GM21423 (cell line): Measurements from ENCODE around the gene TMEM135.
"Not testable (repeated sequence)": the region's sequence is repeated elsewhere in the genome, so short reads cannot be mapped to it uniquely, and the experiment has no call there.

ENCODE experiments used
- ATAC-seq: cut with Tn5 transposase; IDR thresholded peaks from one replicate; pipeline ENCODE4 v1.9.1; 2021; ENCODE audit warnings: mild to moderate bottlenecking, moderate library complexity; ENCODE audit not compliant: unreplicated experiment

The TMEM135 gene

GRCh38 chr11:87037450-87038234 is at the start of gene TMEM135:
TMEM135 (plus strand) TSS chr11:87037934; CDS start chr11:87038046, 112 bp downstream.
- peak; percentile 99 for ATAC-seq

- ATAC-seq = no peak
Observed at GRCh38 chr11:86988351-86988881, 49.3 kb upstream of the TMEM135 start.

GRCh38 chr11:86990031-86990430 is 47.7 kb upstream of the TMEM135 start:
- no peak for ATAC-seq

- ATAC-seq = no peak
Observed at GRCh38 chr11:86990515-86990914, 47.2 kb upstream of the TMEM135 start.

- no peak for ATAC-seq
Observed at GRCh38 chr11:86991341-86991740, 46.4 kb upstream of the TMEM135 start.

GRCh38 chr11:86992340-86992739 is 45.4 kb upstream of the TMEM135 start:
- ATAC-seq = not testable (repeated sequence)

GRCh38 chr11:86993031-86993430 is 44.7 kb upstream of the TMEM135 start:
- ATAC-seq = no peak

GRCh38 chr11:86996953-86997570 is 40.7 kb upstream of the TMEM135 start:
- ATAC-seq = no peak

- no peak for ATAC-seq
Observed at GRCh38 chr11:86999388-86999787, 38.3 kb upstream of the TMEM135 start.

GRCh38 chr11:86999859-87000753 is 37.6 kb upstream of the TMEM135 start:
- no peak for ATAC-seq

GRCh38 chr11:87002918-87003317 is 34.8 kb upstream of the TMEM135 start:
- ATAC-seq = no peak

GRCh38 chr11:87004281-87004680 is 33.5 kb upstream of the TMEM135 start:
- not testable (repeated sequence) for ATAC-seq

- no peak for ATAC-seq
Observed at GRCh38 chr11:87005569-87005921, 32.2 kb upstream of the TMEM135 start.

- no peak for ATAC-seq
Observed at GRCh38 chr11:87006035-87006434, 31.7 kb upstream of the TMEM135 start.

- ATAC-seq = no peak
Observed at GRCh38 chr11:87007963-87008362, 29.8 kb upstream of the TMEM135 start.

- ATAC-seq = no peak
Observed at GRCh38 chr11:87012089-87012488, 25.6 kb upstream of the TMEM135 start.

GRCh38 chr11:87012673-87013072 is 25.1 kb upstream of the TMEM135 start:
- no peak for ATAC-seq

- ATAC-seq = no peak
Observed at GRCh38 chr11:87013912-87014825, 23.6 kb upstream of the TMEM135 start.

- no peak for ATAC-seq
Observed at GRCh38 chr11:87015645-87016044, 22.1 kb upstream of the TMEM135 start.

- ATAC-seq = no peak
Observed at GRCh38 chr11:87019613-87020271, 18.0 kb upstream of the TMEM135 start.
